Measurements from ENCODE around the gene SUMO4. TPM values are rescaled to one million over a fixed set of nuclear protein-coding genes. Genes with fewer than 3 reads are reported as not detected.

SUMO4 gene
- polyA plus RNA-seq, 1 of the 3 experiments (the other 2 are of a cell fraction), result not detected

GRCh38 chr6:149385998-149386646 lies 13.9 kb upstream of the SUMO4 start:
- Histone ChIP-seq H3K9ac (no peak overlapping the region), H3K27me3 (ENCODE audit: insufficient read depth) (no peaks in the 10 kb centered on the region), H3K4me1 (ENCODE audit: control insufficient read depth in 1 of 2, insufficient read depth in 2 of 2, low read depth in 1 of 2, low read length in 1 of 2) (peaks cover 2 to 4% of the 10 kb centered on the region in 2 experiments; a peak in 2 of 4 replicates), H3K79me2 (ENCODE audit: insufficient read depth) (peaks cover 84% of the 10 kb centered on the region), H3F3A (replicated peaks; ENCODE audit: insufficient read depth) (peaks cover 14% of the 10 kb centered on the region), H3K9me2 (no peaks in the 10 kb centered on the region), H4K20me1 (ENCODE audit: insufficient read depth) (peaks cover 39% of the 10 kb centered on the region), H3K27ac (ENCODE audit: low read depth in 2 of 2, low read length in 1 of 2) (no peak overlapping the region), H3K4me2 (no peak overlapping the region), H2AFZ (ENCODE audit: low read depth) (no peak overlapping the region), H3K9me3 (no peaks in the 10 kb centered on the region), H3K36me3 (replicated peaks in 1 of 2; ENCODE audit: control insufficient read depth in 1 of 2, insufficient read depth in 2 of 2, low read length in 1 of 2) (peaks cover 14 to 43% of the 10 kb centered on the region in 2 experiments), H3K4me3 (ENCODE audit: low read depth in 2 of 2, low read length in 1 of 2) (no peak overlapping the region)
- WGBS (ENCODE audit: low lambda C conversion rate), result 97% methylated on average over 5 of the region's 5 CpGs
- TF ChIP-seq USF2 (IDR thresholded peaks at IDR 0.05; ENCODE audit: borderline replicate concordance, low read depth, low read length) (no peak), RFX5 (IDR thresholded peaks at IDR 0.05; ENCODE audit: low read length) (no peak), RXRA (IDR thresholded peaks at IDR 0.05; ENCODE audit: borderline replicate concordance, low read depth) (no peak), EZH2phosphoT487 (IDR thresholded peaks at IDR 0.05; ENCODE audit: borderline replicate concordance, low read depth) (no peak), MXI1 (IDR thresholded peaks at IDR 0.05; ENCODE audit: low read depth, low read length) (no peak), NFIC (IDR thresholded peaks at IDR 0.05; ENCODE audit: borderline replicate concordance) (no peak), YY1 (IDR thresholded peaks at IDR 0.05; ENCODE audit: low read depth) (no peak), JUND (IDR thresholded peaks at IDR 0.05) (no peak), SMC3 (IDR thresholded peaks at IDR 0.05; ENCODE audit: low read depth, low read length) (no peak), TCF12 (IDR thresholded peaks at IDR 0.05) (no peak), NRF1 (IDR thresholded peaks at IDR 0.05; ENCODE audit: low read depth, low read length) (no peak), FOXM1 (IDR thresholded peaks at IDR 0.05; ENCODE audit: low read depth) (no peak), TAF1 (IDR thresholded peaks at IDR 0.05; ENCODE audit: borderline replicate concordance, low read depth, low read length) (no peak), GABPA (IDR thresholded peaks at IDR 0.05; ENCODE audit: low read depth) (no peak), GATA2 (CRISPR knock-in tag; IDR thresholded peaks at IDR 0.05) (no peak), CHD2 (IDR thresholded peaks at IDR 0.05; ENCODE audit: low read length, partially characterized antibody) (no peak)
- POLR2A ChIA-PET, result no interaction called here
- CTCF ChIA-PET, result interaction anchor here (0.9 kb wide), 1 partner anchor 303 kb away, joined by 3 read pairs; no protein-coding TSS in a partner anchor
- DNase-seq, result no peak

- no peak overlapping the region for H3K4me3 ChIP-seq (ENCODE audit: low read depth in 2 of 2, low read length in 1 of 2)
- H3K27me3 ChIP-seq (ENCODE audit: insufficient read depth), result no peaks in the 10 kb centered on the region
- H3K79me2 ChIP-seq (ENCODE audit: insufficient read depth), result peaks cover 86% of the 10 kb centered on the region
- no peaks in the 10 kb centered on the region for H3K9me3 ChIP-seq
- H3K4me1 ChIP-seq (ENCODE audit: control insufficient read depth in 1 of 2, insufficient read depth in 2 of 2, low read depth in 1 of 2, low read length in 1 of 2), result peaks cover 2 to 4% of the 10 kb centered on the region in 2 experiments; a peak in 2 of 4 replicates
- peaks cover 42% of the 10 kb centered on the region for H4K20me1 ChIP-seq (ENCODE audit: insufficient read depth)
- CTCF ChIA-PET, result interaction anchor here (1.0 kb wide), 1 partner anchor 253 kb away, joined by 3 read pairs; no protein-coding TSS in a partner anchor
- H2AFZ ChIP-seq (ENCODE audit: low read depth), result no peak overlapping the region
- TF ChIP-seq FOXM1 (IDR thresholded peaks at IDR 0.05; ENCODE audit: low read depth), result no peak
- no peak for TF ChIP-seq MXI1 (IDR thresholded peaks at IDR 0.05; ENCODE audit: low read depth, low read length)
- TF ChIP-seq ELF1 (IDR thresholded peaks at IDR 0.05), result no peak
- no peak for TF ChIP-seq NFIC (IDR thresholded peaks at IDR 0.05; ENCODE audit: borderline replicate concordance)
- no peak for TF ChIP-seq TCF12 (IDR thresholded peaks at IDR 0.05)
- no peak for TF ChIP-seq JUND (IDR thresholded peaks at IDR 0.05)
- H3K4me2 ChIP-seq, result no peak overlapping the region
- no peak overlapping the region for H3K9ac ChIP-seq
- 100% methylated on average over 1 of the region's 1 CpG for WGBS (ENCODE audit: low lambda C conversion rate)
- H3K9me2 ChIP-seq, result no peaks in the 10 kb centered on the region
- no peak overlapping the region for H3K27ac ChIP-seq (ENCODE audit: low read depth in 2 of 2, low read length in 1 of 2)
- POLR2A ChIA-PET, result no interaction called here
- no peak for DNase-seq
- peaks cover 14% of the 10 kb centered on the region for H3F3A ChIP-seq (replicated peaks; ENCODE audit: insufficient read depth)
- H3K36me3 ChIP-seq (replicated peaks in 1 of 2; ENCODE audit: control insufficient read depth in 1 of 2, insufficient read depth in 2 of 2, low read length in 1 of 2), result peaks cover 14 to 42% of the 10 kb centered on the region in 2 experiments
Observed at GRCh38 chr6:149387779-149388512, 12.1 kb upstream of the SUMO4 start.
